ENCODE measurements around the gene CALHM4.
"Not testable (repeated sequence)": the region's sequence is repeated elsewhere in the genome, so short reads cannot be mapped to it uniquely, and the experiment has no call there.

- TF ChIP-seq CTCF (conservative IDR thresholded peaks at IDR 0.05; ENCODE audit: low read depth, low read length); EZH2 (IDR thresholded peaks at IDR 0.05; ENCODE audit: borderline replicate concordance, low read depth, low read length, poor library complexity, severe bottlenecking): not testable (repeated sequence)
These were observed 50.4 kb downstream of the CALHM4 start for GRCh38 chr6:116603916-116604315.
